ENCODE results near the gene TMEM63C.

Gene TMEM63C

GRCh38 chr14:77225254-77225653, 43.7 kb downstream of the TMEM63C start:
- DNase-seq, result no peak

GRCh38 chr14:77225892-77226557, 44.4 kb downstream of the TMEM63C start:
- DNase-seq, result no peak

- no peak for DNase-seq
These were observed 46.5 kb downstream of the TMEM63C start for GRCh38 chr14:77228056-77228455.

- DNase-seq, result no peak
These were observed 49.3 kb downstream of the TMEM63C start for GRCh38 chr14:77230914-77231313.

GRCh38 chr14:77231721-77232120, 50.1 kb downstream of the TMEM63C start:
- no peak for DNase-seq

GRCh38 chr14:77236814-77237213, 55.2 kb downstream of the TMEM63C start:
- no peak for DNase-seq

- DNase-seq, result no peak
These were observed 56.8 kb downstream of the TMEM63C start for GRCh38 chr14:77238356-77238755.

- DNase-seq, result no peak
These were observed 57.4 kb downstream of the TMEM63C start for GRCh38 chr14:77238996-77239395.

GRCh38 chr14:77239412-77239811, 57.8 kb downstream of the TMEM63C start:
- DNase-seq, result no peak

GRCh38 chr14:77240336-77240915, 58.8 kb downstream of the TMEM63C start:
- DNase-seq, result no peak

- DNase-seq, result no peak
These were observed 60.4 kb downstream of the TMEM63C start for GRCh38 chr14:77241955-77242354.

- no peak for DNase-seq
These were observed 61.2 kb downstream of the TMEM63C start for GRCh38 chr14:77242752-77243151.

GRCh38 chr14:77243853-77244252, 62.3 kb downstream of the TMEM63C start:
- no peak for DNase-seq

GRCh38 chr14:77245820-77246219, 64.2 kb downstream of the TMEM63C start:
- DNase-seq, result no peak

- no peak for DNase-seq
These were observed 65.2 kb downstream of the TMEM63C start for GRCh38 chr14:77246784-77247183.

- peak; percentile 52 for DNase-seq
These were observed 67.1 kb downstream of the TMEM63C start for GRCh38 chr14:77248666-77249065.

GRCh38 chr14:77249286-77249685, 67.7 kb downstream of the TMEM63C start:
- no peak for DNase-seq

GRCh38 chr14:77250927-77251326, 69.3 kb downstream of the TMEM63C start:
- DNase-seq, result no peak

- DNase-seq, result no peak
These were observed 70.3 kb downstream of the TMEM63C start for GRCh38 chr14:77251870-77252269.

GRCh38 chr14:77253333-77254190, 72.0 kb downstream of the TMEM63C start:
- DNase-seq, result no peak

GRCh38 chr14:77256694-77257093, 75.1 kb downstream of the TMEM63C start:
- DNase-seq, result no peak

- DNase-seq, result no peak
These were observed 76.1 kb downstream of the TMEM63C start for GRCh38 chr14:77257700-77258099.

- DNase-seq, result no peak
These were observed 77.0 kb downstream of the TMEM63C start for GRCh38 chr14:77258566-77258965.

Data from EL (cell line).